ENCODE measurements around the gene MCRIP1.

Gene MCRIP1

GRCh38 chr17:81858170-81858966, 25.3 kb upstream of the MCRIP1 start:
- TF ChIP-seq PKNOX1 (IDR thresholded peaks at IDR 0.05), result no peak
- TF ChIP-seq ZNF384 (IDR thresholded peaks at IDR 0.05), result no peak
- no peak for TF ChIP-seq SUZ12 (IDR thresholded peaks at IDR 0.05)
- no peak for TF ChIP-seq ARNT (IDR thresholded peaks at IDR 0.05)
- TF ChIP-seq L3MBTL2 (conservative IDR thresholded peaks at IDR 0.05), result no peak
- TF ChIP-seq FOXK2 (IDR thresholded peaks at IDR 0.05), result no peak
- TF ChIP-seq CTBP1 (IDR thresholded peaks at IDR 0.05; ENCODE audit: borderline replicate concordance), result no peak
- no peak for TF ChIP-seq LEF1 (IDR thresholded peaks at IDR 0.05; ENCODE audit: borderline replicate concordance)
- TF ChIP-seq ELF4 (IDR thresholded peaks at IDR 0.05), result no peak
- no peak for TF ChIP-seq HDGF (IDR thresholded peaks at IDR 0.05; ENCODE audit: borderline replicate concordance)
- DNase-seq (ENCODE audit: extremely low spot score), result no peak
- ChIA-PET CTCF (no interaction called here), POLR2A (interaction anchor here (1.4 kb wide), 1 partner anchor 9 kb away, joined by 4 read pairs; no protein-coding TSS in a partner anchor)

- TF ChIP-seq NFRKB (IDR thresholded peaks at IDR 0.05) (no peak), SP1 (IDR thresholded peaks at IDR 0.05) (no peak), LEF1 (IDR thresholded peaks at IDR 0.05; ENCODE audit: borderline replicate concordance) (no peak), FOXA1 (IDR thresholded peaks at IDR 0.05) (no peak), BHLHE40 (IDR thresholded peaks at IDR 0.05; ENCODE audit: borderline replicate concordance) (no peak), SUZ12 (IDR thresholded peaks at IDR 0.05) (no peak), CTBP1 (IDR thresholded peaks at IDR 0.05; ENCODE audit: borderline replicate concordance) (no peak), TARDBP (IDR thresholded peaks at IDR 0.05) (no peak), HDGF (IDR thresholded peaks at IDR 0.05; ENCODE audit: borderline replicate concordance) (no peak), ZNF384 (IDR thresholded peaks at IDR 0.05) (no peak), PKNOX1 (IDR thresholded peaks at IDR 0.05) (no peak), FOXM1 (IDR thresholded peaks at IDR 0.05; ENCODE audit: borderline replicate concordance) (no peak), ARNT (IDR thresholded peaks at IDR 0.05) (no peak), ELF4 (IDR thresholded peaks at IDR 0.05) (no peak), FOXK2 (IDR thresholded peaks at IDR 0.05) (no peak), L3MBTL2 (conservative IDR thresholded peaks at IDR 0.05) (no peak)
- ChIA-PET CTCF (interaction anchor here (0.9 to 1.1 kb wide), 4 partner anchors 17 to 301 kb away, joined by 3 to 4 read pairs (median 3); no protein-coding TSS in a partner anchor), POLR2A (interaction anchor here (1.0 to 1.4 kb wide), 2 partner anchors 12 to 22 kb away, joined by 4 read pairs; partner anchors contain the start of gene MCRIP1)
- DNase-seq (ENCODE audit: extremely low spot score), result no peak
Measured at GRCh38 chr17:81854974-81855774, 22.1 kb upstream of the MCRIP1 start.

- TF ChIP-seq ZNF384 (IDR thresholded peaks at IDR 0.05) (no peak), HDGF (IDR thresholded peaks at IDR 0.05; ENCODE audit: borderline replicate concordance) (no peak), BHLHE40 (IDR thresholded peaks at IDR 0.05; ENCODE audit: borderline replicate concordance) (no peak), SP1 (IDR thresholded peaks at IDR 0.05) (no peak), CTBP1 (IDR thresholded peaks at IDR 0.05; ENCODE audit: borderline replicate concordance) (no peak), FOXM1 (IDR thresholded peaks at IDR 0.05; ENCODE audit: borderline replicate concordance) (no peak)
- no peak for DNase-seq (ENCODE audit: extremely low spot score)
- POLR2A ChIA-PET, result interaction anchor here (1.0 to 2.1 kb wide), 5 partner anchors 9 to 19 kb away, joined by 4 to 9 read pairs (median 7); partner anchors contain the start of genes MCRIP1 and P4HB
- CTCF ChIA-PET, result no interaction called here
Measured at GRCh38 chr17:81852237-81852636, 19.1 kb upstream of the MCRIP1 start.

GRCh38 chr17:81851423-81851822, 18.3 kb upstream of the MCRIP1 start:
- no peak for DNase-seq (ENCODE audit: extremely low spot score)
- ChIA-PET CTCF (no interaction called here), POLR2A (interaction anchor here (1.0 to 2.1 kb wide), 6 partner anchors 8 to 18 kb away, joined by 3 to 9 read pairs (median 4); partner anchors contain the start of genes MCRIP1 and P4HB)
- TF ChIP-seq ELF4 (IDR thresholded peaks at IDR 0.05), result no peak
- no peak for TF ChIP-seq SP1 (IDR thresholded peaks at IDR 0.05)
- no peak for TF ChIP-seq ARNT (IDR thresholded peaks at IDR 0.05)
- TF ChIP-seq LEF1 (IDR thresholded peaks at IDR 0.05; ENCODE audit: borderline replicate concordance), result no peak
- no peak for TF ChIP-seq FOXA1 (IDR thresholded peaks at IDR 0.05)
- no peak for TF ChIP-seq SUZ12 (IDR thresholded peaks at IDR 0.05)
- no peak for TF ChIP-seq ZNF384 (IDR thresholded peaks at IDR 0.05)

- CTCF ChIA-PET, result no interaction called here
- POLR2A ChIA-PET, result interaction anchor here (1.5 kb wide), 1 partner anchor 16 kb away, joined by 4 read pairs; the partner anchor contains the start of gene MCRIP1
Measured at GRCh38 chr17:81849457-81849856, 16.4 kb upstream of the MCRIP1 start.

More at GRCh38 chr17:81849457-81849856, 16.4 kb upstream of the MCRIP1 start:
- no peak for DNase-seq (ENCODE audit: extremely low spot score)
- no peak for TF ChIP-seq LEF1 (IDR thresholded peaks at IDR 0.05; ENCODE audit: borderline replicate concordance)
- no peak for TF ChIP-seq FOXA1 (IDR thresholded peaks at IDR 0.05)
- no peak for TF ChIP-seq ZNF384 (IDR thresholded peaks at IDR 0.05)
